Measurements from ENCODE around the gene RNPS1. TPM values are rescaled to one million over a fixed set of nuclear protein-coding genes. Genes with fewer than 3 reads are reported as not detected.

Gene RNPS1
- total and polyA plus RNA-seq, 12 donors, result 83.5 to 176 (median 110) TPM

GRCh38 chr16:2278272-2278608 is 10.3 kb upstream of the RNPS1 start:
- no peak overlapping the region for H3K27ac ChIP-seq
- H3K36me3 ChIP-seq (replicated peaks in 1 of 2), result no peaks in the 10 kb centered on the region
- no peaks in the 10 kb centered on the region for H3K4me1 ChIP-seq (replicated peaks in 1 of 2)
- H3K9me3 ChIP-seq (replicated peaks in 1 of 3), result no peaks in the 10 kb centered on the region
- 80 to 100% (median 87%) methylated on average over 1 to 14 of the region's 14 CpGs for WGBS, 4 donors
- H3K27me3 ChIP-seq, result no peaks in the 10 kb centered on the region
- intact Hi-C loops (cut with DNase I), result no loop called here
- H3K4me3 ChIP-seq, result no peak overlapping the region
- TF ChIP-seq POLR2A (IDR thresholded peaks at IDR 0.05) (no peak), CTCF (IDR thresholded peaks at IDR 0.05) (no peak)
- no peak for DNase-seq

GRCh38 chr16:2277466-2278271 is 9.7 kb upstream of the RNPS1 start:
- Histone ChIP-seq H3K4me1 (replicated peaks in 1 of 2) (no peaks in the 10 kb centered on the region), H3K36me3 (replicated peaks in 1 of 2) (no peaks in the 10 kb centered on the region), H3K4me3 (no peak overlapping the region), H3K27me3 (no peaks in the 10 kb centered on the region), H3K27ac (no peak overlapping the region), H3K9me3 (replicated peaks in 1 of 3) (no peaks in the 10 kb centered on the region)
- TF ChIP-seq POLR2A (IDR thresholded peaks at IDR 0.05) (no peak), CTCF (IDR thresholded peaks at IDR 0.05) (no peak)
- DNase-seq, result no peak
- 85 to 90% (median 90%) methylated on average over 17 to 25 of the region's 25 CpGs for WGBS, 4 donors
- intact Hi-C loops (cut with DNase I), result no loop called here

GRCh38 chr16:2276368-2277195 is 8.7 kb upstream of the RNPS1 start:
- Histone ChIP-seq H3K4me3 (no peak overlapping the region), H3K27me3 (no peaks in the 10 kb centered on the region), H3K36me3 (replicated peaks in 1 of 2) (no peaks in the 10 kb centered on the region), H3K27ac (no peak overlapping the region), H3K9me3 (replicated peaks in 1 of 3) (no peaks in the 10 kb centered on the region), H3K4me1 (replicated peaks in 1 of 2) (no peaks in the 10 kb centered on the region)
- intact Hi-C loops (cut with DNase I), result no loop called here
- no peak for TF ChIP-seq POLR2A (IDR thresholded peaks at IDR 0.05)
- no peak for TF ChIP-seq CTCF (IDR thresholded peaks at IDR 0.05)
- no peak for DNase-seq
- WGBS, 4 donors, result 71 to 86% (median 77%) methylated on average over 19 to 26 of the region's 26 CpGs

GRCh38 chr16:2275476-2276367 is 7.8 kb upstream of the RNPS1 start:
- Histone ChIP-seq H3K36me3 (replicated peaks in 1 of 2) (no peaks in the 10 kb centered on the region), H3K27me3 (no peaks in the 10 kb centered on the region), H3K27ac (no peak overlapping the region), H3K9me3 (replicated peaks in 1 of 3) (no peaks in the 10 kb centered on the region), H3K4me3 (no peak overlapping the region), H3K4me1 (replicated peaks in 1 of 2) (no peaks in the 10 kb centered on the region)
- no peak for DNase-seq
- intact Hi-C loops (cut with DNase I), result no loop called here
- WGBS, 4 donors, result 74 to 85% (median 82%) methylated on average over 13 to 30 of the region's 30 CpGs
- TF ChIP-seq CTCF (IDR thresholded peaks at IDR 0.05) (no peak), POLR2A (IDR thresholded peaks at IDR 0.05) (no peak)

Measured in adrenal gland (tissue), 12 donors.